ENCODE measurements around the gene HOXD3.

The HOXD3 gene

GRCh38 chr2:176124947-176125771 is 31.9 kb upstream of the HOXD3 start:
- H3K36me3 ChIP-seq (ENCODE audit: insufficient read depth): no peaks in the 10 kb centered on the region
- H3K27me3 ChIP-seq (ENCODE audit: insufficient read depth, low read depth): no peaks in the 10 kb centered on the region
- no peak for TF ChIP-seq CTCF (conservative IDR thresholded peaks at IDR 0.05; ENCODE audit: low read depth, low read length)
- H3K79me2 ChIP-seq (ENCODE audit: insufficient read depth, low read depth): no peaks in the 10 kb centered on the region
- no peak overlapping the region for H3K4me3 ChIP-seq (IDR thresholded peaks at IDR 0.05; ENCODE audit: insufficient read depth, low read depth, low read length)
- no peaks in the 10 kb centered on the region for H3K4me1 ChIP-seq (ENCODE audit: low read depth, poor library complexity, severe bottlenecking)
- H2AFZ ChIP-seq (ENCODE audit: low read depth): no peak overlapping the region
- H3K4me2 ChIP-seq: no peak overlapping the region
- H3K27ac ChIP-seq: no peak overlapping the region
- H4K20me1 ChIP-seq (ENCODE audit: insufficient read depth): no peaks in the 10 kb centered on the region
- no peak overlapping the region for H3K9ac ChIP-seq

DNA sequence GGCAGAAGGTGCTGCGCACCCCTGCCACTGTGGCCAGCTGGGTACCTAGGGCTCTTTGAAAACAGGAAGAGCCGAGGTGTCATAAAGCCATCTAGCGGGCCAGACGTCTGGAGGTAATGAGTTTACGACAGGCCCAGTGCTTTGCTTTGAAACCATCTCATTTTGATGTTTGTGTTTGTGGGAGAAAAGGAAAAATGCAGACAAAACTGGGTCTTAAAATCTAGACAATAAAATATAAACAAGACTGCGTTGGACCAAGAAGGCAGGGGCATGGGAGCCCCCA is 31.4 kb upstream of the HOXD3 start:
- TF ChIP-seq CTCF (conservative IDR thresholded peaks at IDR 0.05; ENCODE audit: low read depth, low read length): no peak
- H3K9ac ChIP-seq: no peak overlapping the region
- H3K79me2 ChIP-seq (ENCODE audit: insufficient read depth, low read depth): no peaks in the 10 kb centered on the region
- no peaks in the 10 kb centered on the region for H3K36me3 ChIP-seq (ENCODE audit: insufficient read depth)
- no peaks in the 10 kb centered on the region for H3K4me1 ChIP-seq (ENCODE audit: low read depth, poor library complexity, severe bottlenecking)
- H3K4me2 ChIP-seq: no peak overlapping the region
- no peak overlapping the region for H3K27ac ChIP-seq
- H2AFZ ChIP-seq (ENCODE audit: low read depth): no peak overlapping the region
- H3K4me3 ChIP-seq (IDR thresholded peaks at IDR 0.05; ENCODE audit: insufficient read depth, low read depth, low read length): no peak overlapping the region
- no peaks in the 10 kb centered on the region for H3K27me3 ChIP-seq (ENCODE audit: insufficient read depth, low read depth)
- no peaks in the 10 kb centered on the region for H4K20me1 ChIP-seq (ENCODE audit: insufficient read depth)

GRCh38 chr2:176126929-176127773 is 30.0 kb upstream of the HOXD3 start:
- H3K4me2 ChIP-seq: peak overlapping the region; percentile 33
- no peaks in the 10 kb centered on the region for H3K36me3 ChIP-seq (ENCODE audit: insufficient read depth)
- no peaks in the 10 kb centered on the region for H4K20me1 ChIP-seq (ENCODE audit: insufficient read depth)
- H3K4me1 ChIP-seq (ENCODE audit: low read depth, poor library complexity, severe bottlenecking): no peaks in the 10 kb centered on the region
- no peaks in the 10 kb centered on the region for H3K27me3 ChIP-seq (ENCODE audit: insufficient read depth, low read depth)
- no peak overlapping the region for H3K27ac ChIP-seq
- no peak overlapping the region; the same call in 1 of the 2 replicates for H2AFZ ChIP-seq (ENCODE audit: low read depth)
- H3K4me3 ChIP-seq (IDR thresholded peaks at IDR 0.05; ENCODE audit: insufficient read depth, low read depth, low read length): no peak overlapping the region
- H3K79me2 ChIP-seq (ENCODE audit: insufficient read depth, low read depth): no peaks in the 10 kb centered on the region
- peak; percentile 96 for TF ChIP-seq CTCF (conservative IDR thresholded peaks at IDR 0.05; ENCODE audit: low read depth, low read length)
- H3K9ac ChIP-seq: no peak overlapping the region

GRCh38 chr2:176127774-176128072 is 29.4 kb upstream of the HOXD3 start:
- H3K4me2 ChIP-seq: no peak overlapping the region
- no peaks in the 10 kb centered on the region for H3K79me2 ChIP-seq (ENCODE audit: insufficient read depth, low read depth)
- no peaks in the 10 kb centered on the region for H3K27me3 ChIP-seq (ENCODE audit: insufficient read depth, low read depth)
- H4K20me1 ChIP-seq (ENCODE audit: insufficient read depth): no peaks in the 10 kb centered on the region
- no peak for TF ChIP-seq CTCF (conservative IDR thresholded peaks at IDR 0.05; ENCODE audit: low read depth, low read length)
- no peaks in the 10 kb centered on the region for H3K4me1 ChIP-seq (ENCODE audit: low read depth, poor library complexity, severe bottlenecking)
- H3K9ac ChIP-seq: no peak overlapping the region
- H3K27ac ChIP-seq: no peak overlapping the region
- H2AFZ ChIP-seq (ENCODE audit: low read depth): no peak overlapping the region
- H3K36me3 ChIP-seq (ENCODE audit: insufficient read depth): no peaks in the 10 kb centered on the region
- no peak overlapping the region for H3K4me3 ChIP-seq (IDR thresholded peaks at IDR 0.05; ENCODE audit: insufficient read depth, low read depth, low read length)

Data from KMS-11 (cell line).